Measurements from ENCODE around the gene TEX38.
A peak's percentile ranks its signal among the peaks of the same experiment; 100 is the strongest.

TEX38 gene

DNA sequence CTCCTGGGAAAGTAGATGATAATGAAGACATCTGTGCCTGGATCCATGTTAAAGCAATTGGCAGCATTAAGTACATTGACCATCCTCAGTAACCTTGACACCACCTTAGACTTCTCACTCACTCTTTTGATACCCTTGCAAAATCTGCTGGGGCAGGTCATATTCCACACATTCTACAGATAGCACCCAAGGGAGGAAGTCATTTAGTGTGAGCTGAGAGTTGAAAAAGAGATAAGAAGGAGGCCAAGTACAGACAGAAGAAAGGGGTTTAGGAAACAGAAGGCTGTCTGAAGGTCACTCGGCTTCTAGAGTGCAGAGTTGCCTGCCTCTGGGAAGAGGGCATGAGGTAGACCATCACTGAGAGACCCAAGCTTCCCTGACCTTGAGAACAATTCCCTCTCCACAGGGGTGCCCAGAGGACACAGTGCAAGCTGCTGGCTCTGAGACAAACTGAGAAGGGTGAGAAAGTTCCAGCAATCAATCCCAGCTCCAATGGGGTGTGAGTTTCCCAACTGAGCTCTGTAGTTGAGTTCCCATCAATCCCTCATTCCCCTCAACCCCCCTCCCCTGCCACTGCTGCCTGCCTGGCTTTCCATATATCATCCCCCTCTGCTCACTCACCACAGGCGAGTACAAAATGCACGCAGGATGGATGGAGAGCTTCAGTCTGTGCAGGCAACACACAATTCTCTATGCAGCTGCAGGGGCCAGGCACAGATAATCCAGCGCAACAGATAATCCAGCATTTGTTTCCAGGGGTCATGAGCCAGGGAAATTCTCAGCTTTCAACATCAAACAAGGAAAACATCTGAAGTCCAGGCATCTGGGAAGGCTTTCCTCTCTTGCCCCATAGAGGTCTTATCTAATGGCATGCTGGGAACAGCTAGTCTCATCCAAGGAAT, 47.7 kb upstream of the TEX38 start:
- Histone ChIP-seq H3K36me3 (ENCODE audit: insufficient read depth, low read length) (no peaks in the 10 kb centered on the region), H3K9me3 (ENCODE audit: insufficient read depth, low read depth, low read length) (no peaks in the 10 kb centered on the region), H4K20me1 (ENCODE audit: insufficient read depth, low read length, poor library complexity, severe bottlenecking) (no peaks in the 10 kb centered on the region), H3K4me2 (ENCODE audit: low read depth, low read length, poor library complexity, severe bottlenecking) (peak overlapping the region; percentile 35), H3K4me1 (ENCODE audit: insufficient read depth, low read length, poor library complexity, severe bottlenecking) (peaks cover 22% of the 10 kb centered on the region), H3K27me3 (ENCODE audit: insufficient read depth, low read length, poor library complexity, severe bottlenecking) (no peaks in the 10 kb centered on the region), H3K79me2 (ENCODE audit: insufficient read depth, low read length) (no peaks in the 10 kb centered on the region), H2AFZ (ENCODE audit: low read length) (no peak overlapping the region), H3K9ac (ENCODE audit: low read depth, low read length, poor library complexity, severe bottlenecking) (peak overlapping the region; percentile 10), H3K4me3 (ENCODE audit: low read length, poor library complexity, severe bottlenecking) (no peak overlapping the region), H3F3A (ENCODE audit: low read depth) (no peaks in the 10 kb centered on the region), H3K9me2 (replicated peaks; ENCODE audit: low read depth, low read length) (no peaks in the 10 kb centered on the region)
- TF ChIP-seq, protein P1, sequence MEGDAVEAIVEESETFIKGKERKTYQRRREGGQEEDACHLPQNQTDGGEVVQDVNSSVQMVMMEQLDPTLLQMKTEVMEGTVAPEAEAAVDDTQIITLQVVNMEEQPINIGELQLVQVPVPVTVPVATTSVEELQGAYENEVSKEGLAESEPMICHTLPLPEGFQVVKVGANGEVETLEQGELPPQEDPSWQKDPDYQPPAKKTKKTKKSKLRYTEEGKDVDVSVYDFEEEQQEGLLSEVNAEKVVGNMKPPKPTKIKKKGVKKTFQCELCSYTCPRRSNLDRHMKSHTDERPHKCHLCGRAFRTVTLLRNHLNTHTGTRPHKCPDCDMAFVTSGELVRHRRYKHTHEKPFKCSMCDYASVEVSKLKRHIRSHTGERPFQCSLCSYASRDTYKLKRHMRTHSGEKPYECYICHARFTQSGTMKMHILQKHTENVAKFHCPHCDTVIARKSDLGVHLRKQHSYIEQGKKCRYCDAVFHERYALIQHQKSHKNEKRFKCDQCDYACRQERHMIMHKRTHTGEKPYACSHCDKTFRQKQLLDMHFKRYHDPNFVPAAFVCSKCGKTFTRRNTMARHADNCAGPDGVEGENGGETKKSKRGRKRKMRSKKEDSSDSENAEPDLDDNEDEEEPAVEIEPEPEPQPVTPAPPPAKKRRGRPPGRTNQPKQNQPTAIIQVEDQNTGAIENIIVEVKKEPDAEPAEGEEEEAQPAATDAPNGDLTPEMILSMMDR (conservative IDR thresholded peaks at IDR 0.05; ENCODE audit: low read length), result no peak
- TF ChIP-seq EZH2phosphoT487 (IDR thresholded peaks at IDR 0.05; ENCODE audit: borderline replicate concordance), result no peak

DNA sequence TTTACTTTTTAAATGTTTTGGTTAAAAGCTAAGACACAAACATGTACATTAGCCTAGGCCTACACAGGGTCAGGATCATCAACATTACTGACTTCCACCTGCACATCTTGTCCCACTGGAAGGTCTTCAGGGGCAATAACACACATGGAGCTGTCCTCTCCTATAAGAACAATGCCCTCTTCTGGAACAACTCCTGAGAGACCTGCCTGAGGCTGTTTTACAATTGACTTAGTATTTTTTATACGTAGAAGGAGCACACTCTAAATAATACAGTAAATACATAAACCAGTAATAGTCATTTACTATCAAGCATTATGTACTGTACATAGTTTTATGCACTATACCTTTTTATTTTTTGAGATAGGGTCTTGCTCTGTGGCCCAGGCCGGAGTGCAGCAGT, 40.9 kb upstream of the TEX38 start:
- Histone ChIP-seq H3F3A (ENCODE audit: low read depth) (0 out of 2 replicates have a peak, but pooled peaks cover 3% of the 10 kb centered on the region), H2AFZ (ENCODE audit: low read length) (no peak overlapping the region)
- TF ChIP-seq, protein P1 (conservative IDR thresholded peaks at IDR 0.05; ENCODE audit: low read length), result no peak
- no peak for TF ChIP-seq EZH2phosphoT487 (IDR thresholded peaks at IDR 0.05; ENCODE audit: borderline replicate concordance)

DNA sequence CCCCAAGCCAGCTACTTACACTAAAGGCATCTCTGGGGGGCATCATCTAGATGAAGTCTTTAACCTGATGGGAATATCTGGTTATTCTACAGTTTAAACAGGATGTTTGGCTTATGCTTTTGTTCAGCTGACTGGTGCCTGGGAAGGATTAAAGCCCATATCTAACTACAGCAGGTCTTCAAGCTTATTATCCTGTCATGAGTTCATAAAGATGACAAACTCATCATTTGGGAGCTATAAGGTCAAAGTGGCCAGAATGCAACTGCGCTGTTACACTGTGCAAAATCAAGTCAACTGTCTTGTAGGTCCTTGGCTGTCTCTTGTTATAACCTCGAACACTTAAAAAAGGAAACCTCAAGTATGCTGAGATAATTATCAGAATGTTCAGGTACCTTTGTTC, 36.4 kb upstream of the TEX38 start:
- no peaks in the 10 kb centered on the region for H3K9me3 ChIP-seq (ENCODE audit: insufficient read depth, low read depth, low read length)
- H4K20me1 ChIP-seq (ENCODE audit: insufficient read depth, low read length, poor library complexity, severe bottlenecking), result no peaks in the 10 kb centered on the region
- H3K4me3 ChIP-seq (ENCODE audit: low read length, poor library complexity, severe bottlenecking), result no peak overlapping the region
- no peaks in the 10 kb centered on the region for H3K27me3 ChIP-seq (ENCODE audit: insufficient read depth, low read length, poor library complexity, severe bottlenecking)
- H3K4me1 ChIP-seq (ENCODE audit: insufficient read depth, low read length, poor library complexity, severe bottlenecking), result peaks cover 24% of the 10 kb centered on the region
- H3K9ac ChIP-seq (ENCODE audit: low read depth, low read length, poor library complexity, severe bottlenecking), result peak overlapping the region; percentile 16
- no peaks in the 10 kb centered on the region for H3K9me2 ChIP-seq (replicated peaks; ENCODE audit: low read depth, low read length)
- H2AFZ ChIP-seq (ENCODE audit: low read length), result no peak overlapping the region
- peak overlapping the region; percentile 47 for H3K4me2 ChIP-seq (ENCODE audit: low read depth, low read length, poor library complexity, severe bottlenecking)
- peaks cover 3% of the 10 kb centered on the region; the same call in 1 of the 2 replicates for H3K36me3 ChIP-seq (ENCODE audit: insufficient read depth, low read length)
- no peak for TF ChIP-seq EZH2phosphoT487 (IDR thresholded peaks at IDR 0.05; ENCODE audit: borderline replicate concordance)
- TF ChIP-seq, protein P1 (conservative IDR thresholded peaks at IDR 0.05; ENCODE audit: low read length), result no peak
- H3F3A ChIP-seq (ENCODE audit: low read depth), result 0 out of 2 replicates have a peak, but pooled peaks cover 3% of the 10 kb centered on the region
- no peaks in the 10 kb centered on the region for H3K79me2 ChIP-seq (ENCODE audit: insufficient read depth, low read length)

More for the DNA sequence above, 40.9 kb upstream of the TEX38 start:
- no peaks in the 10 kb centered on the region for H3K27me3 ChIP-seq (ENCODE audit: insufficient read depth, low read length, poor library complexity, severe bottlenecking)
- H4K20me1 ChIP-seq (ENCODE audit: insufficient read depth, low read length, poor library complexity, severe bottlenecking), result no peaks in the 10 kb centered on the region
- H3K4me1 ChIP-seq (ENCODE audit: insufficient read depth, low read length, poor library complexity, severe bottlenecking), result peaks cover 12% of the 10 kb centered on the region
- H3K9me3 ChIP-seq (ENCODE audit: insufficient read depth, low read depth, low read length), result no peaks in the 10 kb centered on the region
- H3K36me3 ChIP-seq (ENCODE audit: insufficient read depth, low read length), result peaks cover 3% of the 10 kb centered on the region; the same call in 1 of the 2 replicates
- H3K4me3 ChIP-seq (ENCODE audit: low read length, poor library complexity, severe bottlenecking), result no peak overlapping the region
- H3K9me2 ChIP-seq (replicated peaks; ENCODE audit: low read depth, low read length), result no peaks in the 10 kb centered on the region
- H3K4me2 ChIP-seq (ENCODE audit: low read depth, low read length, poor library complexity, severe bottlenecking), result no peak overlapping the region
- no peak overlapping the region for H3K9ac ChIP-seq (ENCODE audit: low read depth, low read length, poor library complexity, severe bottlenecking)
- H3K79me2 ChIP-seq (ENCODE audit: insufficient read depth, low read length), result no peaks in the 10 kb centered on the region

Data from Loucy (cell line).